Hypothalamus (tissue), 51 donors: ENCODE data around the gene PHYH.
"Not testable (repeated sequence)": the region's sequence is repeated elsewhere in the genome, so short reads cannot be mapped to it uniquely, and the experiment has no call there.

Experiments
- DNase-seq, 51 donors: peaks; one replicate each; lab custom pipeline; 2025; lab: John Stamatoyannopoulos, UW

The PHYH gene

DNA sequence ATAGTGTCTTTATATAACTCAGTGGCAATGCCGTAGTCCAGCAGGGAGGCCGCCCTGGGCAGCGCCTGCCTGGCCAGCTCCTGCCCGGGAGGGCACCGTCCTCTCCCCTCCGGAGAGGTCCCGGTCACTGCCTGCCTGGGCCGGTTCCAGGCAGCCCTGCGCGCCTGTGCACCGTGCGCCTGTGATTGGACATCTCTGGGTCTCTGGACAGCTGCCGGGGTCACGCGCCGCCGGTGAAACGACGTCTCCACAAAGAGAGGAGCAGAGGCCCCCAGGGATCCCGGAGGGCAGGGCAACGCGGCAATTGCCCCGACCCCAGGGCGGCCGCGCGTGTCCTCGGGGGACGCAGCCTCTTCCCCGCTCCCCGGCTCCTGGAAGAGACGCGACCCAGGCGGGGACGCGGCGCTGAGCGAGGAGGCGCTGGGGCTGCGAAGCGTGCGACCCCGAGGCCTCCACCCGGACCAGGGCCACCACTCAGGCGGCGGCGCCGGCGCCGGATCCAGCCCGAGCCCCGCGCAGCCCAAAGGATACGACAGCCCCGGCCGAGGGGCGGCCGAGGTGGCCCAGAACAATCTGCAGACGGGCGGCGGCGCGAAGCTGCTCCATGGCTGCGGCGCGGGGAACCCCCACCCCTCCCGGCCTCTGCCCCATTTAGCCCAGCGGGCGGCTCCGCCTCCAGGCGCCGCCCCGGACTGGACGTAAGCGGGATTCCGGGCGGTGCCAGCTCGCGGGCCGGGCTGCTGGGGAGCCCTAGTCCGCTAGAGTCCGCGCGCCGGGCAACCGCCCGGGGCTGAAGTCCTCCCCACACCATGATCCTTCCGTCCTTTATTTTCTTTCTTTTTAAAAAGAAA, at the start of gene PHYH:
PHYH (minus strand) TSS at position 628 of the 851 bp plus-strand sequence; CDS start at position 606, 22 bp downstream.
- peak; percentile 28 to 94 (median 83) for DNase-seq

DNA sequence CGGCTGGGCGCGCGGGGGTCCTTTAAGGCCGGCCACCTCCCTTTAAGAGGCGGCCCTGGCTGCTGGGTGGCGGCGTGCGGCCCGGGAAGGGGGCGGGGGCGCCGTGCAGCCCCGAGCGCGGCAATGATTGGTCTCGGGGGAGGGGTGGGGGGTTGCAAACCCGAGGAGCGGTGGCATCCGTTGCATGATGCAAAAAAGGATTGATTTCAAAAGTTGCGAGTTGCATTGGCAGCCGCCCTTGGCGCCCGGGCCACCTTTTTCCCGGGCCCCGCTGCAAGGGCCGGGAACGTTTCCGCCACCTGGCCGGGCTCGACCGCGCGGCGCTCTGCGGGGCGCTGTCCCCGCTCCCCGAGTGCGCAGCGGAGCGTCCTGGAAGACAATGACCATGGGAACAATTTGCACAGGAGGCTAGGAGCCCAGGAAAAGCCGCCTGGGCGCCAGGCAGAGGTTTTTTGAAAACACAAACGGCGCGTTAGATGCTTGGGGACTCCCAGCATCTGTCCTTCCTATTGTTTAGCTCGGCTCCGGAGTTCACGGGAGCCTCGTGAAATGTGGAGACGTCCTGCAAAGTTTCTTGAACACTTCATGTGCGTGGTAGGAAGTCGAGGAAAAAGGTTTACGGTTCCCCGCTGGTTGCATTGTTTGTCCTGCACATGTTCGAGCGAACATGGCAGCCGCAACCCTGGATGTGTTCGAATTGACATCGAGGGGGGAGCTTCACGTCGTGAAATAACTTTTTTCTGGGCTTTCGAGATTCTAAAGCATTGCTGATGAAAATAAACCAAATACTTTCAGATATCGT, 48.6 kb upstream of the PHYH start, which contains the start of gene SEPHS1:
SEPHS1 (minus strand) TSS at position 78 of the 802 bp plus-strand sequence. CDS start 3,343 bp downstream, outside the sequence.
- DNase-seq: peak in 50 of 51 donors; percentile 19 to 86 (median 60)

DNA sequence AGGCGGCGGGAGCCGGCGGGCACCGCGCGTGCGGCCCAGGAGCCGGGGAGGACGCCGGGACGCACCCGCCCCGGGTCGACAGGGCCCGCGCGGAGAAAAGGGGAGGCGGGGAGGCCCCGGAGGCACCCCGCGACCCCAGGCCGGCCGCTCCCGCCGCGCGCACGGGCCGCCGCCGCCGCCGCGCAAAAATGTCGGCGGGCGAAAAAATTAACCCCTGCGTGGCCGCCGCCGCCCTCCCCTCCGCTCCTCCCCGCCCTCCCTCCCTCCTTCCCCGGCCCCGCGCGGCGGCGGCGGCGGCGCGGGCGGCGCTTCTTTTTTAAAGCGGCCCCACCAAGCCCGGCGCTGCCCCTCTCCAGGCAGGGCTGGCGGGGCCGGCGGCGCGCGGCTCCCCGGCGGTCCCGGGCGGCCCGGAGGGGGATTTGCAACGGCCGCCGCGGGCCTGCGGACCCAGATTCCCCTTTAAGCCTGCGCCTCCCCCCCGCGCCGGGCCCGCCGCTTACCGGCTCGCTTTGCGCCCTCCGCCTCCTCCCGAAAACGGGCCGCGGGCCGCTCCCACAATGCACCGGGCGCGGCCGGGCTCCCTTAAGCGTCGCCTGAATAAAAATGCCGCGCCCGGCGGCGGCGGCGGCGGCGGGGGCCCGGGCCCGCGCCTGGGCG, 47.8 kb upstream of the PHYH start:
- DNase-seq: peak in 49 of 51 donors; percentile 26 to 85 (median 72)

GRCh38 chr10:13347043-13347499, 47.2 kb upstream of the PHYH start:
- DNase-seq: peak in 14 of 51 donors; percentile 8 to 65 (median 33)

- DNase-seq: peak in 5 of 51 donors; percentile 3 to 27 (median 10)
Observed at GRCh38 chr10:13346283-13347042, 46.6 kb upstream of the PHYH start.

- no peak for DNase-seq
Observed at GRCh38 chr10:13340626-13341376, 40.9 kb upstream of the PHYH start.

DNA sequence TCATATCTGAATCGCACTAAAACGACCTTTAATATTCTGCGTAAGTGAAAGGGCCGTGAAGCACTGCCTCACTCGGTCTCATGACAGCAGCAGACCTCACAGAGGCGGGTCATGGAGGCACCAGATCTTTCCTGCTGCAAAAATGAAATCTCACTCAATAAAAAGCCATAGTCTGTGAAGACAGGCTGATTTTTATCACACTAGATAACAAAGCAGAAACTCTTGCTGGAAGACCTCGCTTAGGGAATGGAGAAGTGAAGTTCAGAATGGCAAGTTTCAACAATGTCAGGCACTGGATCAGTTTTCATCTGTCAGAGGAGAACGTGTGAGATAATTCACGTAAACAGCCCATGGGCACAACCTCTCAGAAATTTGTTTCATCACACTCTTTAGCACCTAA, 40.2 kb upstream of the PHYH start:
- DNase-seq: no peak

GRCh38 chr10:13338390-13339110, 38.7 kb upstream of the PHYH start:
- no peak for DNase-seq

DNA sequence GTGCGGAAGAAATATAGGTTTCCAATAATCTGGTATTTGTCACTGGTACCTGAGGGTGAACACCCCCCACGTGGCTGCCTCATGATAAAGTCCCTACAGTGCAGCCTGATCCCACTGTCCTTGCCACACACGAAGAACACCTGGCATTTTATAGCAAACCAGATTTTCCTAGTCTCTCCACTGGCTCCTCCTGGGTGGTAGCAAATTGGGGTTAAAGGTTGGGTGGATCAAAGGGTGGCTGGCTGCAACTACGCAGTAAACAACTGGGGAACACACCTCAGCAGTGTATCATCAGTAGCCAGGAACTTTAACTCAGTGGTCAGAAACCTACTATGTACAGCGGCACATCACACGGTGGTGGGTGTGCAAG, 37.9 kb upstream of the PHYH start:
- DNase-seq: no peak

- DNase-seq: no peak
Observed at GRCh38 chr10:13337128-13337826, 37.4 kb upstream of the PHYH start.

- DNase-seq: no peak
Observed at GRCh38 chr10:13335881-13336280, 36.0 kb upstream of the PHYH start.

- DNase-seq: no peak
Observed at GRCh38 chr10:13334556-13334955, 34.7 kb upstream of the PHYH start.

DNA sequence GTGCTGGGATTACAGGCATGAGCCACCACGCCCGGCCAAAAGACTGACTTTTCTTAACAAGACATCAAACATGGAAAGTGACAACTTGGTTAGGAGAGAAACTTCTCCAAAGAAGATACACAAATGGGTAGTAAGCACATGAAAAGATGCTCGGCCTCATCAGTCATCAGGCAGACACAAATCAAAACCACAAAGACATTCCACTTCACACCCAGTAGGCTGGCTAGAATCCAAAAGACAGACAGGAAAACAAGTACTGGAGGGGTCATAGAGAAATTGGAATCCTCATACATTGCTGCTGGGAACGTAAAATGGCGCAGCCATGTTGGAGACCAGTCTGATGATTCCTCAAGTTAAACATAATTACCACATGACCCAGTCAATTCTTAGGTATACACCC, 31.8 kb upstream of the PHYH start:
- DNase-seq: no peak

GRCh38 chr10:13330980-13331379, 31.1 kb upstream of the PHYH start:
- not testable (repeated sequence) for DNase-seq

- DNase-seq: no peak
Observed at GRCh38 chr10:13329565-13329964, 29.7 kb upstream of the PHYH start.

DNA sequence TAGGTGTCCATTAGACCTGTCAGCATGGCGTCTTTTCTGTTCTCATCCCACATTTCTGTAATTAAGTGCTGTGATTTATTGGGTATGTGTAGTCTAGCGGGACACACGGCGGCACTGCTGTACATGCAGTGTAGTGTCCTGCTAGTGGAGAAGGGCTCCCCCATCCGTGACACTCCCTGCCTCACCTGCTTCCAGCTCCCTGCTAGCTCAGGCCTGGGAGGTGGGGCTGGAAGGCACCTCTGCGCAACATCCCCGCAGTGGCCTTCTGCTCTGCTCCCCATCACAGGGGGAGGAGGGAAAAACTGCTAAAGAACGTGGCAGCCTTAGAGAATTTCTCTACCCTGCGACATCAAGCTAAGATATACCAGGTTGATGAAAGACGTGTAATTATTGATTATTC, 28.7 kb upstream of the PHYH start:
- no peak for DNase-seq

- no peak for DNase-seq
Observed at GRCh38 chr10:13328126-13328525, 28.3 kb upstream of the PHYH start.

DNA sequence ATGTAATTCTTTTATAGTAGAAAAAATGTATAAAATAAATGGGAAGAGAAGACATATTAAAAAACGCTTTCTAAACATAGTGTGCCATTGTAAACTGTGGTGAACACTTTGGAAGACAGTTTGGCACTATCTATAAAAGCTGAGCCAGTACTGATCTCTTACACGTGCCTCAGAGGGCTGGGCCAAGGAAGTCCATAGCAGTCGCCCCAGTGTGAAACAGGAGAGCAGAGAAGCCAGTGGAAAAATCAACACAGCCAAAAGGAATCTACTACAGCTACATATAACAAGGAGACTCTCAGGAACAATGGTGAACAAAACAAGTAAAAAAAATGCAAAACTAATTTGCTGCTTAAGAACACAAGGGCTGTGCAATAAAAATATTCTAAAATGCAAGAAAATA, 27.7 kb upstream of the PHYH start:
- no peak for DNase-seq
